D721Med (cell line): Measurements from ENCODE around the gene LYST.
"Not testable (repeated sequence)": the region's sequence is repeated elsewhere in the genome, so short reads cannot be mapped to it uniquely, and the experiment has no call there.

Experiments used
- DNase-seq: peaks from one replicate; pipeline ENCODE4 v3.0.0; 2011; ENCODE audit warnings: low spot score; ENCODE audit not compliant: insufficient read length
- FAIRE-seq: peaks from 2 replicates; lab custom pipeline; 2011; peaks lifted over from hg19 to GRCh38; lab: Jason Lieb, UNC
- TF ChIP-seq, protein P1 (sequence below): IDR thresholded peaks from 2 replicates; pipeline ENCODE4 v1.5.1; 2012; ENCODE audit warnings: mild to moderate bottlenecking, control low read depth; ENCODE audit not compliant: insufficient read depth; ENCODE audit errors: missing control alignments

The LYST gene

DNA sequence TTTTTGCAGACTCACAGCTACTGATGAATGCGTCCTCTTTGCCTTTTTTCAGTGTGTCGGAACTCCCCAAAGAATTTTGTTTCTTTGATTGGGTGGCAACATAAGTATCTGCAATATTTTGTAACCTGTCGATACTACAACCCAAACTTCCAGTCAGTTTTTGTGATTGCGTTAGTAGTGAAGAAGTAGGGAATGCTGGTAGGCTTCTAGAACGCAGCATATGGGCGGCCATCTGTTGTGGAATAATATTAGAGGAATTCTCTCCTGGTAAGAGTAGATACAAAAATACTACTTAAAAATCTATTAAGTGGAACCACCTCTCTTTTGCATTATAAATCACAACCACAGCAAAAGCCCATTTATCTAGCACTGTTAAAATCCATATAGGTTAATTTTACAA lies 107.4 kb downstream of the LYST start:
- DNase-seq (no peak), FAIRE-seq (peak; percentile 94)
- TF ChIP-seq, protein P1, sequence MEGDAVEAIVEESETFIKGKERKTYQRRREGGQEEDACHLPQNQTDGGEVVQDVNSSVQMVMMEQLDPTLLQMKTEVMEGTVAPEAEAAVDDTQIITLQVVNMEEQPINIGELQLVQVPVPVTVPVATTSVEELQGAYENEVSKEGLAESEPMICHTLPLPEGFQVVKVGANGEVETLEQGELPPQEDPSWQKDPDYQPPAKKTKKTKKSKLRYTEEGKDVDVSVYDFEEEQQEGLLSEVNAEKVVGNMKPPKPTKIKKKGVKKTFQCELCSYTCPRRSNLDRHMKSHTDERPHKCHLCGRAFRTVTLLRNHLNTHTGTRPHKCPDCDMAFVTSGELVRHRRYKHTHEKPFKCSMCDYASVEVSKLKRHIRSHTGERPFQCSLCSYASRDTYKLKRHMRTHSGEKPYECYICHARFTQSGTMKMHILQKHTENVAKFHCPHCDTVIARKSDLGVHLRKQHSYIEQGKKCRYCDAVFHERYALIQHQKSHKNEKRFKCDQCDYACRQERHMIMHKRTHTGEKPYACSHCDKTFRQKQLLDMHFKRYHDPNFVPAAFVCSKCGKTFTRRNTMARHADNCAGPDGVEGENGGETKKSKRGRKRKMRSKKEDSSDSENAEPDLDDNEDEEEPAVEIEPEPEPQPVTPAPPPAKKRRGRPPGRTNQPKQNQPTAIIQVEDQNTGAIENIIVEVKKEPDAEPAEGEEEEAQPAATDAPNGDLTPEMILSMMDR = no peak

DNA sequence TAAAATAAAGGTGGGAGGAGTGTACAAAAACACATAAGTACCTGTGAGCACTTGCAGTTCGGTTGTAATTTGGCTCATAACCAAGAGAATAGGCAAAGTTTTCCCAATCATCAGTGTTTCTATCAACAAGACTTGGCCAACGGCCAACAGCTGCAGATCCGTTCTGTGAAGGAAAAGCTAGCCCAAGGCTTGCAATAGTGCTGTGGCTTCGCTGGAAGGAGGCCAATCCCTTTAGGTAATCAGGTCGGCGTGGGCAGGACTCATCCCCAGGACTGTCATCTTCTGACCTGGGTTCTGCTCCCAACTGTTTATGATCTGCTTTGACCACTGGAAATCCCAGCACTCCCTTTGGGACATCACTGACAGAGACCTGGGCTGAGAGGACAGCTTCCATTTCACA lies 107.8 kb downstream of the LYST start:
- DNase-seq (no peak), FAIRE-seq (peak; percentile 58)
- TF ChIP-seq, protein P1 = no peak

DNA sequence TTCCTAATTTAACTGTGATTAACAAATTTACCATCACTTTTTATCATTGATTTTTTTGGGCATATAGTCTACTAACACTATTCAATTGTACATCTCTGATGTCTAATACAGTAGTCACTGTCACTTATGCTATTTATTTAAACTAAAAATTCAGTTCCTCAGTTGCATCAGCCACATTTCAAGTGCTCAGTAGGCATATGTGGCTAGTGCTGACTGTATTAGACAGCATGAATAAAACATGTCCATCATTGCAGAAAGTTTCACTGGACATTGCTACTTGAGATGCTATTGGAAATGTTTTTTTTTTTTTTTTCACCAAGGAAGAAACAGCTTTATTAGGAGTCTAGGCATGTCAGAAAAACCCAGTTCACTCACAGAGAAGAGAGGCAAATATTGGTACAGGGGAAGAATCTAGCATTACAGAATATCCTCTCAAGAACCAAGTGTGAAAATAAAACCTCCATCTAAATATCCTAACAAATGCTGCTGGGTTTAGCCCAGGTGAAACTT lies 109.1 kb downstream of the LYST start:
- DNase-seq (no peak), FAIRE-seq (peak; percentile 94)
- TF ChIP-seq, protein P1 = no peak

DNA sequence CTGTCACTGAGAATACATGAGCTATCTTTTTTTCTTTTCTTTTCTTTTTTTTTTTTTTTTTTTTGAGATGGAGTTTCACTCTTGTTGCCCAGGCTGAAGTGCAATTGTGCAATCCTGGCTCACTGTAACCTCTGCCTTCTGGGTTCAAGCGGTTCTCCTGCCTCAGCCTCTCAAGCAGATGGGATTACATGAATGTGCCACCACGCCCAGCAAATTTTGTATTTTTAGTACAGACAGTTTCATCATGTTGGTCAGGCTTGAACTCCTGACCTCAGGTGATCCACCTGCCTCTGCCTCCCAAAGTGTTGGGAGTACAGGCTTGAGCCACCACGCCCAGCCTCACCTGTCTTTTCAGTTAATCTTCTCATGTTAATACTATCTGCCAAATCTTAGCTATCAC lies 112.5 kb downstream of the LYST start:
- not testable (repeated sequence) for FAIRE-seq

DNA sequence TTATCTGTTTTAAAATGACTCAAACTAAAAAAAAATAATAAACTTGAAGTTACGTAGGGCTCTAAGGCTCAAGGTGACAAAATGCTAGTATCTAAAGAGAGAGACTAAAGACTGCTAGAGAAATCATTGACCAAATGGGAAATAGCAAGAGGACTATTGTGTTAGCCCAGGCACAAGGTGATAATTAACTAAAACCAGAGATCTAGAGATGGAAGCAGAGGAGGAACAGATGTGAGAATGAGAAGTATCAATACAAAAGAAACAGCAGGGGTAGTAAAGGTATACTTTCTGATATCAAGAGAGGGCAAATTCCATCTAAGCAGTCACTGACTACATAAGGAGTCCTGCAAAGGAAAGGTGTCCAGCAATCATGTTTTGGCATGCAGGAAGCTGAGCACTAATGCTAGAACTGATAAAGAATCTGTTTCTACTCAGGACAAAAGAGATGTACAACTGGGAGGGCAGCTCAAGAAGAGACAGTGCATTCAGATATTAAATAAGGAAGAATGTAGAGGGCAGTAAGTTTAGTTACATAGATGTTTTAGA lies 116.9 kb downstream of the LYST start:
- FAIRE-seq (peak; percentile 21), DNase-seq (no peak)
- TF ChIP-seq, protein P1 = no peak

More for the DNA sequence above, 112.5 kb downstream of the LYST start:
- not testable (repeated sequence) for DNase-seq

DNA sequence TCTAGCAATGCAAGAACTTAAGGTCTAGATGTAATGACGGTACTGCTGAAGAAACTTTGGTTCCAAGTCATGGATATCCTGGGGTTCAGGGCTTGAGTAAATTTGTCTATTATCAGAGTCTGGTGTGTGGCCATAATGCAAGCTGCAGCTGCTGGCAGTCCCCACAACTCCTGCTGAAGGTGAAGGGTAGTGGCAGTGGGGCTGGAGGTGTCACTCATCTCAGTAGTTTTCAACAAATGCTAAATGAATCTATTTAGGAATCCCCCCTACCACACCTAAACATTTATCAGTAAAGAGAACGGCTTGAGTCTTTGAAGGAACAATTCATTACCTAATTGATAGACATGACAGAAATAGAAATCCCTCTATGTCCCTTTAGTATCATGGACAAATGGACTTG lies 118.0 kb downstream of the LYST start:
- peak; percentile 55 for FAIRE-seq
- no peak for DNase-seq
- TF ChIP-seq, protein P1 = no peak

DNA sequence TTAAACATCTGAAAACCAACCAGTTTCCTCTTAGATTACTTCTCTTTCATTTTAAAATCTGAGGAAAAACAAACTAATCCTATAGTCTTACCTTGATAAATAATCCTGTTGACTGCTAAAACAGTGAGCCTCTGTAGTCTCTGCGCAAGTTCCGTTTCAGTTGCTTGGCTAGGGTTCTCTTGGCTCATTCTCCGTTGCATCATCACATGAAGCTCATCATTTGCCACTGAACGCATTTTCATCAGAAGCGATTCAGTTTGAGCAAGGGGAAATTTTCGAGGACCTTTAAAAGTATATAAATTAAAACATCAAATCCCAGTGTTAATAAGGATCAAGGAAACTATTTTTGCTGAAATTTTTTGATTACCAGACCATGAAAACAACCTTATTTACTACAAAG lies 120.5 kb downstream of the LYST start:
- TF ChIP-seq, protein P1 = no peak
- no peak for FAIRE-seq
- no peak for DNase-seq
